ENCODE results near the gene BANF2.
A peak's percentile ranks its signal among the peaks of the same experiment; 100 is the strongest.

The BANF2 gene

GRCh38 chr20:17678295-17678694 lies 21.5 kb upstream of the BANF2 start:
- peaks cover 35% of the 10 kb centered on the region for H3K4me1 ChIP-seq (ENCODE audit: insufficient read depth, low read length)
- H3K9ac ChIP-seq (ENCODE audit: low read length): no peak overlapping the region
- H3K27ac ChIP-seq (ENCODE audit: low read depth, low read length): no peak overlapping the region

GRCh38 chr20:17678886-17679285 lies 20.9 kb upstream of the BANF2 start:
- no peaks in the 10 kb centered on the region for H3K27me3 ChIP-seq (ENCODE audit: control insufficient read depth in 1 of 2, insufficient read depth in 2 of 2, low read length in 2 of 2)
- H3K9ac ChIP-seq (ENCODE audit: low read length): no peak overlapping the region
- no peaks in the 10 kb centered on the region for H3K9me3 ChIP-seq (ENCODE audit: low read length)
- H3K36me3 ChIP-seq (ENCODE audit: insufficient read depth, low read length): no peaks in the 10 kb centered on the region
- H3K4me3 ChIP-seq (ENCODE audit: low read depth in 1 of 2, low read length in 2 of 2): no peak overlapping the region
- H3K27ac ChIP-seq (ENCODE audit: low read depth, low read length): no peak overlapping the region
- H3K4me1 ChIP-seq (ENCODE audit: insufficient read depth, low read length): peaks cover 35% of the 10 kb centered on the region

More at GRCh38 chr20:17678295-17678694, 21.5 kb upstream of the BANF2 start:
- Histone ChIP-seq H3K36me3 (ENCODE audit: insufficient read depth, low read length) (no peaks in the 10 kb centered on the region), H3K27me3 (ENCODE audit: control insufficient read depth in 1 of 2, insufficient read depth in 2 of 2, low read length in 2 of 2) (no peaks in the 10 kb centered on the region), H3K9me3 (ENCODE audit: low read length) (no peaks in the 10 kb centered on the region), H3K4me3 (ENCODE audit: low read depth in 1 of 2, low read length in 2 of 2) (no peak overlapping the region)

GRCh38 chr20:17679941-17680835 lies 19.6 kb upstream of the BANF2 start:
- Histone ChIP-seq H3K27ac (ENCODE audit: low read depth, low read length) (peak overlapping the region; percentile 93), H3K9me3 (ENCODE audit: low read length) (no peaks in the 10 kb centered on the region), H3K9ac (ENCODE audit: low read length) (peak overlapping the region; percentile 77), H3K36me3 (ENCODE audit: insufficient read depth, low read length) (no peaks in the 10 kb centered on the region), H3K4me1 (ENCODE audit: insufficient read depth, low read length) (peaks cover 30% of the 10 kb centered on the region), H3K27me3 (ENCODE audit: control insufficient read depth in 1 of 2, insufficient read depth in 2 of 2, low read length in 2 of 2) (no peaks in the 10 kb centered on the region), H3K4me3 (ENCODE audit: low read depth in 1 of 2, low read length in 2 of 2) (peak overlapping the region; percentile 75 to 84)

- H3K9ac ChIP-seq (ENCODE audit: low read length): peak overlapping the region; percentile 77
- peak overlapping the region; percentile 93 for H3K27ac ChIP-seq (ENCODE audit: low read depth, low read length)
- no peaks in the 10 kb centered on the region for H3K9me3 ChIP-seq (ENCODE audit: low read length)
- no peaks in the 10 kb centered on the region for H3K27me3 ChIP-seq (ENCODE audit: control insufficient read depth in 1 of 2, insufficient read depth in 2 of 2, low read length in 2 of 2)
- H3K36me3 ChIP-seq (ENCODE audit: insufficient read depth, low read length): no peaks in the 10 kb centered on the region
- peak overlapping the region; percentile 75 to 84 for H3K4me3 ChIP-seq (ENCODE audit: low read depth in 1 of 2, low read length in 2 of 2)
- peaks cover 21% of the 10 kb centered on the region for H3K4me1 ChIP-seq (ENCODE audit: insufficient read depth, low read length)
Measured at GRCh38 chr20:17680836-17681725, 18.7 kb upstream of the BANF2 start.

GRCh38 chr20:17681726-17682102 lies 18.1 kb upstream of the BANF2 start:
- no peaks in the 10 kb centered on the region for H3K36me3 ChIP-seq (ENCODE audit: insufficient read depth, low read length)
- H3K9me3 ChIP-seq (ENCODE audit: low read length): no peaks in the 10 kb centered on the region
- no peaks in the 10 kb centered on the region for H3K27me3 ChIP-seq (ENCODE audit: control insufficient read depth in 1 of 2, insufficient read depth in 2 of 2, low read length in 2 of 2)
- peak overlapping the region in 1 of 2 donors; percentile 60 for H3K4me3 ChIP-seq (ENCODE audit: low read depth in 1 of 2, low read length in 2 of 2)
- no peak overlapping the region for H3K9ac ChIP-seq (ENCODE audit: low read length)
- peaks cover 20% of the 10 kb centered on the region for H3K4me1 ChIP-seq (ENCODE audit: insufficient read depth, low read length)
- H3K27ac ChIP-seq (ENCODE audit: low read depth, low read length): peak overlapping the region; percentile 87

- Histone ChIP-seq H3K9ac (ENCODE audit: low read length) (no peak within 1 kb of the TSS), H3K27ac (ENCODE audit: low read depth, low read length) (peak within 1 kb of the TSS; percentile 87), H3K4me3 (ENCODE audit: low read depth in 1 of 2, low read length in 2 of 2) (peak within 1 kb of the TSS; percentile 60 to 65), H3K27me3 (ENCODE audit: control insufficient read depth in 1 of 2, insufficient read depth in 2 of 2, low read length in 2 of 2) (no peaks in the 10 kb centered on the region), H3K36me3 (ENCODE audit: insufficient read depth, low read length) (no peaks in the 10 kb centered on the region), H3K9me3 (ENCODE audit: low read length) (no peaks in the 10 kb centered on the region), H3K4me1 (ENCODE audit: insufficient read depth, low read length) (peaks cover 20% of the 10 kb centered on the region)
Measured at GRCh38 chr20:17682103-17682888, 17.5 kb upstream of the BANF2 start, which contains the start of gene RRBP1. TSS of gene RRBP1 (minus strand) at chr20:17682242. CDS start at chr20:17660507, 21,735 bp downstream.

GRCh38 chr20:17682889-17683198 lies 16.9 kb upstream of the BANF2 start:
- Histone ChIP-seq H3K9ac (ENCODE audit: low read length) (no peak overlapping the region), H3K27ac (ENCODE audit: low read depth, low read length) (peak overlapping the region; percentile 49), H3K27me3 (ENCODE audit: control insufficient read depth in 1 of 2, insufficient read depth in 2 of 2, low read length in 2 of 2) (no peaks in the 10 kb centered on the region), H3K9me3 (ENCODE audit: low read length) (no peaks in the 10 kb centered on the region), H3K4me3 (ENCODE audit: low read depth in 1 of 2, low read length in 2 of 2) (peak overlapping the region; percentile 58 to 65), H3K36me3 (ENCODE audit: insufficient read depth, low read length) (no peaks in the 10 kb centered on the region), H3K4me1 (ENCODE audit: insufficient read depth, low read length) (peaks cover 20% of the 10 kb centered on the region)

- Histone ChIP-seq H3K9ac (ENCODE audit: low read length) (no peak overlapping the region), H3K4me1 (ENCODE audit: insufficient read depth, low read length) (peaks cover 20% of the 10 kb centered on the region), H3K36me3 (ENCODE audit: insufficient read depth, low read length) (no peaks in the 10 kb centered on the region), H3K4me3 (ENCODE audit: low read depth in 1 of 2, low read length in 2 of 2) (no peak overlapping the region), H3K27ac (ENCODE audit: low read depth, low read length) (no peak overlapping the region), H3K27me3 (ENCODE audit: control insufficient read depth in 1 of 2, insufficient read depth in 2 of 2, low read length in 2 of 2) (no peaks in the 10 kb centered on the region), H3K9me3 (ENCODE audit: low read length) (no peaks in the 10 kb centered on the region)
Measured at GRCh38 chr20:17683218-17684076, 16.3 kb upstream of the BANF2 start.

GRCh38 chr20:17684077-17684888 lies 15.5 kb upstream of the BANF2 start:
- Histone ChIP-seq H3K36me3 (ENCODE audit: insufficient read depth, low read length) (no peaks in the 10 kb centered on the region), H3K9ac (ENCODE audit: low read length) (no peak overlapping the region), H3K4me1 (ENCODE audit: insufficient read depth, low read length) (peaks cover 19% of the 10 kb centered on the region), H3K9me3 (ENCODE audit: low read length) (no peaks in the 10 kb centered on the region), H3K4me3 (ENCODE audit: low read depth in 1 of 2, low read length in 2 of 2) (no peak overlapping the region), H3K27me3 (ENCODE audit: control insufficient read depth in 1 of 2, insufficient read depth in 2 of 2, low read length in 2 of 2) (no peaks in the 10 kb centered on the region), H3K27ac (ENCODE audit: low read depth, low read length) (no peak overlapping the region)

GRCh38 chr20:17685168-17685567 lies 14.6 kb upstream of the BANF2 start:
- no peaks in the 10 kb centered on the region for H3K27me3 ChIP-seq (ENCODE audit: control insufficient read depth in 1 of 2, insufficient read depth in 2 of 2, low read length in 2 of 2)
- no peak overlapping the region for H3K4me3 ChIP-seq (ENCODE audit: low read depth in 1 of 2, low read length in 2 of 2)
- H3K9ac ChIP-seq (ENCODE audit: low read length): no peak overlapping the region
- no peak overlapping the region for H3K27ac ChIP-seq (ENCODE audit: low read depth, low read length)
- H3K36me3 ChIP-seq (ENCODE audit: insufficient read depth, low read length): no peaks in the 10 kb centered on the region
- H3K4me1 ChIP-seq (ENCODE audit: insufficient read depth, low read length): peaks cover 10% of the 10 kb centered on the region
- no peaks in the 10 kb centered on the region for H3K9me3 ChIP-seq (ENCODE audit: low read length)

All from muscle layer of colon (tissue), 2 donors.